CD4-positive, alpha-beta T cell (primary cell): ENCODE measurements around the gene MTARC1. TPM values are rescaled to one million over a fixed set of nuclear protein-coding genes. Genes with fewer than 3 reads are reported as not detected.

Experiments used
- ATAC-seq: fragments of 200-7000 bp; cut with Tn5 transposase; one replicate; pipeline ENCODE4 v1.10.0; 2022; ENCODE audit warnings: mild to moderate bottlenecking; ENCODE audit not compliant: poor library complexity
- CTCF ChIA-PET: fragments of 350-600 bp; sonication (Branson Sonifier 250); formaldehyde crosslinking; loops from one replicate; lab custom pipeline; 2021; ENCODE audit warnings: antibody characterized with exemption, inconsistent platforms; lab: Charles Lee
- POLR2A ChIA-PET: fragments of 350-600 bp; sonication (Branson Sonifier 250); formaldehyde crosslinking; loops from one replicate; lab custom pipeline; 2021; ENCODE audit warnings: antibody characterized with exemption, inconsistent platforms; lab: Charles Lee
- DNase-seq, 14 experiments: peaks; one replicate each; pipeline ENCODE4 v3.0.0-alpha.2; 2013 to 2020; ENCODE audit warnings: mixed read lengths in 2 of 14
- H3K27ac ChIP-seq, 2 donors: one replicate each; pipeline versions ENCODE4 v1.5.1 to v1.7.0; 2013; ENCODE audit warnings: low read length in 2 of 2, low read depth in 1 of 2, mild to moderate bottlenecking in 1 of 2
- H3K27me3 ChIP-seq, 2 experiments: 1 replicate in 1 of 2; 2 replicates in 1 of 2; pipeline versions ENCODE4 v1.6.1 to v1.7.0; 2013; ENCODE audit warnings: low read length in 2 of 2, control low read depth in 1 of 2, mild to moderate bottlenecking in 1 of 2, moderate library complexity in 1 of 2; ENCODE audit not compliant: insufficient read depth in 2 of 2, control insufficient read depth in 1 of 2
- H3K36me3 ChIP-seq: one replicate; pipeline ENCODE4 v1.6.1; 2013; ENCODE audit warnings: low read length, control low read depth; ENCODE audit not compliant: insufficient read depth
- H3K4me1 ChIP-seq: one replicate; pipeline ENCODE4 v1.6.1; 2013; ENCODE audit warnings: low read length, control low read depth; ENCODE audit not compliant: insufficient read depth
- H3K4me3 ChIP-seq: one replicate; pipeline ENCODE4 v1.5.1; 2013; ENCODE audit warnings: mild to moderate bottlenecking, low read length, moderate library complexity
- H3K9me3 ChIP-seq, 2 experiments: 1 replicate in 1 of 2; 2 replicates in 1 of 2; pipeline versions ENCODE4 v1.6.1 to v1.7.0; 2013; ENCODE audit warnings: low read length in 2 of 2, mild to moderate bottlenecking in 2 of 2, control low read depth in 1 of 2, moderate library complexity in 1 of 2; ENCODE audit not compliant: control insufficient read depth in 1 of 2, insufficient read depth in 1 of 2
- H3K27ac Mint-ChIP-seq: one replicate; pipeline ENCODE4 v1.8.0; 2020; ENCODE audit warnings: mixed read lengths
- H3K27me3 Mint-ChIP-seq: one replicate; pipeline ENCODE4 v1.8.0; 2021; ENCODE audit warnings: mixed read lengths
- H3K36me3 Mint-ChIP-seq: one replicate; pipeline ENCODE4 v1.8.0; 2021; ENCODE audit warnings: low read depth, mixed read lengths
- H3K4me1 Mint-ChIP-seq: one replicate; pipeline ENCODE4 v1.8.0; 2021; ENCODE audit warnings: low read depth, mixed read lengths
- H3K4me3 Mint-ChIP-seq: one replicate; pipeline ENCODE4 v1.8.0; 2020; ENCODE audit warnings: mild to moderate bottlenecking, mixed read lengths
- H3K9me3 Mint-ChIP-seq: one replicate; pipeline ENCODE4 v1.8.0; 2020; ENCODE audit warnings: mixed read lengths
- CTCF ChIP-seq: fragments of 200-600 bp; IDR thresholded peaks from one replicate; pipeline ENCODE4 v1.8.0; 2022; ENCODE audit warnings: antibody characterized with exemption, mild to moderate bottlenecking
- intact Hi-C, 2 experiments: fragments of 100-400 bp; cut with DNase I in 1 of 2; cut with micrococcal nuclease in 1 of 2; formaldehyde crosslinking; loops; one replicate each; pipeline versions ENCODE4 v1.15.1 to v1.9.0; 2023 to 2025; cut with DNase I, micrococcal nuclease
- total RNA-seq, 174 experiments: library from RNA in 2 of 174; stranded (reverse) in 2 of 174; gene quantifications; one replicate each; pipeline ENCODE4 v1.2.3 and lab custom pipeline; 2021 to 2026

MTARC1 gene
- total RNA-seq, 2 experiments from 2014 or later, result not detected

GRCh38 chr1:220797553-220797952, 10.8 kb downstream of the MTARC1 start:
- no peaks in the 10 kb centered on the region for H3K4me1 ChIP-seq
- no peaks in the 10 kb centered on the region for H3K36me3 ChIP-seq
- H3K27ac Mint-ChIP-seq, result no peak overlapping the region
- H3K9me3 ChIP-seq, result no peaks in the 10 kb centered on the region
- DNase-seq (no peak), ATAC-seq (no peak)
- intact Hi-C loops, result no loop called here
- H3K27ac ChIP-seq, result no peak overlapping the region
- H3K27me3 Mint-ChIP-seq, result peaks cover 3% of the 10 kb centered on the region
- H3K27me3 ChIP-seq, result peaks cover 0 to 3% of the 10 kb centered on the region in 2 experiments
- TF ChIP-seq CTCF, result no peak
- no peaks in the 10 kb centered on the region for H3K36me3 Mint-ChIP-seq
- CTCF ChIA-PET, result no interaction called here
- no peak overlapping the region for H3K4me3 Mint-ChIP-seq
- H3K9me3 Mint-ChIP-seq, result no peaks in the 10 kb centered on the region
- no peak overlapping the region for H3K4me3 ChIP-seq
- POLR2A ChIA-PET, result no interaction called here
- no peaks in the 10 kb centered on the region for H3K4me1 Mint-ChIP-seq

- Histone ChIP-seq H3K4me3 (no peak overlapping the region), H3K27ac (no peak overlapping the region), H3K27me3 (peaks cover 0 to 3% of the 10 kb centered on the region in 2 experiments), H3K9me3 (no peaks in the 10 kb centered on the region), H3K36me3 (no peaks in the 10 kb centered on the region), H3K4me1 (no peaks in the 10 kb centered on the region)
- Mint-ChIP-seq H3K4me3 (no peak overlapping the region), H3K36me3 (no peaks in the 10 kb centered on the region), H3K9me3 (no peaks in the 10 kb centered on the region), H3K4me1 (no peaks in the 10 kb centered on the region), H3K27ac (no peak overlapping the region), H3K27me3 (peaks cover 3% of the 10 kb centered on the region)
- CTCF ChIA-PET, result no interaction called here
- POLR2A ChIA-PET, result no interaction called here
- ATAC-seq, result no peak
- intact Hi-C loops, result no loop called here
- DNase-seq, result no peak
- no peak for TF ChIP-seq CTCF
Observed at GRCh38 chr1:220798338-220798737, 11.6 kb downstream of the MTARC1 start.

- Histone ChIP-seq H3K27me3 (peaks cover 0 to 3% of the 10 kb centered on the region in 2 experiments), H3K4me1 (no peaks in the 10 kb centered on the region), H3K4me3 (no peak overlapping the region), H3K9me3 (no peaks in the 10 kb centered on the region), H3K36me3 (no peaks in the 10 kb centered on the region), H3K27ac (no peak overlapping the region)
- H3K36me3 Mint-ChIP-seq, result no peaks in the 10 kb centered on the region
- intact Hi-C loops, result loop anchor here in 1 of 2 experiments (10.0 kb wide), 1 partner anchor 405 kb away; no protein-coding TSS in a partner anchor
- no peak overlapping the region for H3K27ac Mint-ChIP-seq
- H3K9me3 Mint-ChIP-seq, result no peaks in the 10 kb centered on the region
- H3K27me3 Mint-ChIP-seq, result peaks cover 9% of the 10 kb centered on the region
- no peak overlapping the region for H3K4me3 Mint-ChIP-seq
- no peak for DNase-seq
- no peaks in the 10 kb centered on the region for H3K4me1 Mint-ChIP-seq
- POLR2A ChIA-PET, result no interaction called here
- CTCF ChIA-PET, result no interaction called here
- TF ChIP-seq CTCF, result no peak
- ATAC-seq, result no peak
Observed at GRCh38 chr1:220800262-220800661, 13.5 kb downstream of the MTARC1 start.
